ENCODE measurements around the gene DLL1. TPM values are rescaled to one million over a fixed set of nuclear protein-coding genes. Genes with fewer than 3 reads are reported as not detected.

Gene DLL1
- total and polyA plus RNA-seq, 8 donors = 10.8 to 21.6 (median 15.3) TPM

GRCh38 chr6:170287371-170287876 is 3.5 kb downstream of the DLL1 start:
- intact Hi-C loops (cut with DNase I) = loop anchor here in 1 of 3 donors (10.0 kb wide), 1 partner anchor 103 kb away; no protein-coding TSS in a partner anchor
- TF ChIP-seq CTCF (IDR thresholded peaks at IDR 0.05) = no peak
- DNase-seq (no peak), ATAC-seq (no peak), FAIRE-seq (no peak)
- no peaks in the 10 kb centered on the region for H3K27me3 ChIP-seq
- no peak overlapping the region for H3K27ac ChIP-seq
- WGBS, 2 donors = 72 to 74% methylated on average over 12 of the region's 12 CpGs
- H3K4me1 ChIP-seq = peaks cover 6 to 25% (median 12%) of the 10 kb centered on the region in 3 donors
- peak overlapping the region in 2 of 4 donors; percentile 11 to 80 for H3K4me3 ChIP-seq
- H3K36me3 ChIP-seq = peaks cover 0 to 21% (median 3%) of the 10 kb centered on the region in 3 donors
- H3K9me3 ChIP-seq = no peaks in the 10 kb centered on the region

- Histone ChIP-seq H3K9me3 (no peaks in the 10 kb centered on the region), H3K36me3 (peaks cover 0 to 21% (median 3%) of the 10 kb centered on the region in 3 donors), H3K4me3 (peak overlapping the region in 2 of 4 donors; percentile 11 to 80), H3K4me1 (peaks cover under 1 to 19% (median 7%) of the 10 kb centered on the region in 3 donors), H3K27ac (no peak overlapping the region), H3K27me3 (no peaks in the 10 kb centered on the region)
- no peak for DNase-seq
- peak in 1 of 4 donors; percentile 4 for ATAC-seq
- FAIRE-seq = no peak
- no peak for TF ChIP-seq CTCF (IDR thresholded peaks at IDR 0.05)
- intact Hi-C loops (cut with DNase I) = loop anchor here in 1 of 3 donors (10.0 kb wide), 1 partner anchor 102 kb away; no protein-coding TSS in a partner anchor
- WGBS, 2 donors = 38 to 45% methylated on average over 2 of the region's 2 CpGs
Measured at GRCh38 chr6:170286934-170287265, 4.0 kb downstream of the DLL1 start.

GRCh38 chr6:170286246-170286933 is 4.5 kb downstream of the DLL1 start:
- no peak for FAIRE-seq
- Histone ChIP-seq H3K4me3 (peak overlapping the region in 2 of 4 donors; percentile 11 to 80), H3K36me3 (peaks cover 0 to 21% (median 3%) of the 10 kb centered on the region in 3 donors), H3K9me3 (no peaks in the 10 kb centered on the region), H3K4me1 (peaks cover 0 to 19% (median 4%) of the 10 kb centered on the region in 3 donors), H3K27ac (no peak overlapping the region), H3K27me3 (no peaks in the 10 kb centered on the region)
- intact Hi-C loops (cut with DNase I) = loop anchor here in 1 of 3 donors (10.0 kb wide), 1 partner anchor 102 kb away; no protein-coding TSS in a partner anchor
- no peak for TF ChIP-seq CTCF (IDR thresholded peaks at IDR 0.05)
- WGBS, 2 donors = 13 to 14% methylated on average over 25 to 26 of the region's 26 CpGs
- DNase-seq = peak in 4 of 6 donors; percentile 59 to 84 (median 62)
- peak; percentile 5 to 42 (median 26) for ATAC-seq

GRCh38 chr6:170285482-170285881 is 5.4 kb downstream of the DLL1 start:
- DNase-seq = no peak
- 73 to 77% methylated on average over 5 of the region's 5 CpGs for WGBS, 2 donors
- FAIRE-seq = no peak
- intact Hi-C loops (cut with DNase I) = loop anchor here in 1 of 3 donors (10.0 kb wide), 1 partner anchor 101 kb away; no protein-coding TSS in a partner anchor
- ATAC-seq = no peak
- no peaks in the 10 kb centered on the region for H3K27me3 ChIP-seq
- H3K27ac ChIP-seq = no peak overlapping the region
- peaks cover 0 to 21% (median 3%) of the 10 kb centered on the region in 3 donors for H3K36me3 ChIP-seq
- TF ChIP-seq CTCF (IDR thresholded peaks at IDR 0.05) = no peak
- H3K4me1 ChIP-seq = peaks cover 0 to 19% (median 4%) of the 10 kb centered on the region in 3 donors
- no peak overlapping the region for H3K4me3 ChIP-seq
- H3K9me3 ChIP-seq = no peaks in the 10 kb centered on the region
